ES-I3 (cell line): ENCODE results near the gene APC.

Experiments
- H3K36me3 ChIP-seq: 2 replicates; pipeline ENCODE4 v1.6.1; 2013; ENCODE audit warnings: mild to moderate bottlenecking, low read length, control low read depth, moderate library complexity; ENCODE audit not compliant: insufficient read depth
- H3K4me1 ChIP-seq: 2 replicates; pipeline ENCODE4 v1.6.1; 2013; ENCODE audit warnings: mild to moderate bottlenecking, control low read depth, low read length; ENCODE audit not compliant: insufficient read depth
- H3K9ac ChIP-seq: 2 replicates; pipeline ENCODE4 v1.6.1; 2013; ENCODE audit warnings: low read depth, mild to moderate bottlenecking, low read length, moderate library complexity
- H3K9me3 ChIP-seq: 2 replicates; pipeline ENCODE4 v1.6.1; 2013; ENCODE audit warnings: mild to moderate bottlenecking, low read length, moderate library complexity; ENCODE audit not compliant: control insufficient read depth, insufficient read depth

APC gene

DNA sequence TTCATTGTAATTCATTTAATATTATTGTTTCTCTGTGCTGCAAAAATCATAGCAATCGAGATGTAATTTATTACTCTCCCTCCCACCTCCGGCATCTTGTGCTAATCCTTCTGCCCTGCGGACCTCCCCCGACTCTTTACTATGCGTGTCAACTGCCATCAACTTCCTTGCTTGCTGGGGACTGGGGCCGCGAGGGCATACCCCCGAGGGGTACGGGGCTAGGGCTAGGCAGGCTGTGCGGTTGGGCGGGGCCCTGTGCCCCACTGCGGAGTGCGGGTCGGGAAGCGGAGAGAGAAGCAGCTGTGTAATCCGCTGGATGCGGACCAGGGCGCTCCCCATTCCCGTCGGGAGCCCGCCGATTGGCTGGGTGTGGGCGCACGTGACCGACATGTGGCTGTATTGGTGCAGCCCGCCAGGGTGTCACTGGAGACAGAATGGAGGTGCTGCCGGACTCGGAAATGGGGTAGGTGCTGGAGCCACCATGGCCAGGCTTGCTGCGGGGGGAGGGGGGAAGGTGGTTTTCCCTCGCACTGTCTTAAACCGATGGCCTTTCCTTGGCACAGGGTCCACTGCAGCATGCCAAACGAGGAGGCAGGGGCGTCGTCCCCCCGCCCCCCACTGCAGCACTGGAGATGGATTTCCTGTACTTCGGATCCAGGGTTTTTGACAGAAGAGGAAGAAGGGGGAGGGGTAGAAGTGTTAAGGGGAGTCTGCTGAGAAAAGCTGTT, at the start of gene APC:
TSS of gene APC (plus strand) at position 423 of the 728 bp plus-strand sequence. CDS start 17,006 bp downstream, outside the sequence.
- H3K4me1 ChIP-seq = no peaks in the 10 kb centered on the region
- peak within 1 kb of the TSS; percentile 67 for H3K9ac ChIP-seq
- no peaks in the 10 kb centered on the region for H3K36me3 ChIP-seq
- no peaks in the 10 kb centered on the region for H3K9me3 ChIP-seq

GRCh38 chr5:112689155-112689909, 48.4 kb upstream of the APC start:
- H3K4me1 ChIP-seq = no peaks in the 10 kb centered on the region
- H3K9me3 ChIP-seq = no peaks in the 10 kb centered on the region
- no peak overlapping the region for H3K9ac ChIP-seq
- H3K36me3 ChIP-seq = no peaks in the 10 kb centered on the region

DNA sequence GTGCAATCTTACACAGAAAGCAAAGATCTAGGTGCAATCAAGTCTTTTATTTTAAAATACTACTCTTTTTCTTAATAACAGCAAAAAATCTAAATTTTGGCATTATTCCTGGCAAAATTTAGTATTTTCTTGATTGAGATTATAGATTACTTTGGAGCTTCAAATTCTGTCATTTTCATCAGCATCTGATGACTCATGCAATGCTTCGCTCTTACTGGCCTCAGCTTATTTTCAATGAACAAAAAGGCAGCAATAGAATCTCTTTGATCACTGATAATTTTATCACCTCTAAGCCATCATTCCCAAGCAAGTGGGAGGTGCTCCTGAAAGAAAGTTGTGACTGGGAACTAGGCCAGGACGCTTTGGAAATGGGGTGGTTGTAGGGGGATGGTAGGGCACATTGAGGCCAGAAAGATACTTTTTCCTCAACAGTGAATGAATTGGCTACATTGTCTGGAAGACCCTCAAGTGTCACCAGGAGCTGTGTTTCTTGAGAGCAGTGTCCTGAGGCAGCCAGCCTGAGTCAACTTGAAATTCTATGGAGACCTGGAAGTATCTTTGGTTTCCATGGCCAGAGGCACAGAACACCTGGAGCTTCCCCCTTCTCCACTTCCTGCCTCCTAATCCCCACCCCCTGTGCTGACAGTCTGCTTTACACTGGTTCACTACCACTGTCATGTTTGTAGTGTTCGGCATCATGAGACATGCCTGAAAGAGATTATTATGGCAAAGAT, 46.9 kb upstream of the APC start:
- no peaks in the 10 kb centered on the region for H3K4me1 ChIP-seq
- H3K36me3 ChIP-seq = no peaks in the 10 kb centered on the region
- no peak overlapping the region for H3K9ac ChIP-seq
- H3K9me3 ChIP-seq = no peaks in the 10 kb centered on the region

DNA sequence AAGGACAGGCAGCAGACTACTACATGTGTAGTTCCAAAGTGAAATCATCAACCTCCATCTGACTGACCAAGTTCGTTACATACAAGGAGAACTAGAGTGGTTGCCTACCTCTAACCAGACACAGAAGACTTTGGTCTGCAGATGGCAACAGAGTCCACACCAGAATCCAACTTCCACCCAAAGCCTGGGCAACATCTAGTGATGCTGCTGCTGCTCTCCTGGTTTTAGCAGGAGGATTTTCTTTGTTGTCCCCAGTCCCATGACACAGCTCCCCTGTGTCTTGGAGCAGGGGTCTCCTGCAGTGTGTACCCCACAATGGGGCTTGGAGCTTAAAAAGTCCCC, 46.4 kb upstream of the APC start:
- Histone ChIP-seq H3K9ac (no peak overlapping the region), H3K4me1 (no peaks in the 10 kb centered on the region), H3K9me3 (no peaks in the 10 kb centered on the region), H3K36me3 (no peaks in the 10 kb centered on the region)

DNA sequence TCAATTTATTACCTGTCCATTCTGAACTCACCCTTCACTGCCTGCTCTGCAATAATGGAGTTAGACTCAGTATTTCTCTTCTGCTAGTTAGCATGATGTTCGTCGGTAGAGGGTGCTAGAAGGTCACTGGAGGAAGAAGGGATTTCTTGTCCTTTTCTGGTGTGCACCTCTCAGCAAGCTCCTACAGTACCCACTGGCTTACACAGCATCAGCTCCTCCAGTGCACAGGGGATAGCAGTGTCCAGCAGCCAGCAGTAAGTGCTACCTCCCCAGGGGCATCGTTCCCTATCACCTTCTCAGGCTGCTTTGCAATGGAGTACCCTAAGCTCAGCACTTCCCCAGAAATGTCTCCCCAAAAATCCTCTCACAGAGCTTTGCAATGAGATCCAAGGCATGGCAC, 45.9 kb upstream of the APC start:
- H3K4me1 ChIP-seq = no peaks in the 10 kb centered on the region
- no peaks in the 10 kb centered on the region for H3K9me3 ChIP-seq
- H3K36me3 ChIP-seq = no peaks in the 10 kb centered on the region
- H3K9ac ChIP-seq = no peak overlapping the region

DNA sequence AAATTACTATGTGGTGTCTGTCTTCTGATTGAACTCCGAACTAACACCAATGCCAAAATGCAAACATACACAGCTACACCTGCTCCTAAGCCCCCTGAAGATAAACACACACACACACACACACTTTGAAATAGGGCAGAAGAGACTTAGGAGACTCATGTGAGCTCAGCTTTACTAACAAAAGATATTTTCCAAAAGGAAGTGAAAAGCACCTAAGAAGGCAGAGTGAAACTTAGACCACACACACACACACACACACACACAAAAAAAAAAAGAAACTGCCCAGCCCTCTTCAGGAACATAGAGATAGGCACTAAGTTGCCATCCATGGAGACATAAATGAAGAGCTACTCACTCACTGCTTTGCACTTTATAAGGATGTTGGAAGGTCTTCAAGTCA, 45.2 kb upstream of the APC start:
- Histone ChIP-seq H3K36me3 (no peaks in the 10 kb centered on the region), H3K4me1 (no peaks in the 10 kb centered on the region), H3K9ac (no peak overlapping the region), H3K9me3 (no peaks in the 10 kb centered on the region)

DNA sequence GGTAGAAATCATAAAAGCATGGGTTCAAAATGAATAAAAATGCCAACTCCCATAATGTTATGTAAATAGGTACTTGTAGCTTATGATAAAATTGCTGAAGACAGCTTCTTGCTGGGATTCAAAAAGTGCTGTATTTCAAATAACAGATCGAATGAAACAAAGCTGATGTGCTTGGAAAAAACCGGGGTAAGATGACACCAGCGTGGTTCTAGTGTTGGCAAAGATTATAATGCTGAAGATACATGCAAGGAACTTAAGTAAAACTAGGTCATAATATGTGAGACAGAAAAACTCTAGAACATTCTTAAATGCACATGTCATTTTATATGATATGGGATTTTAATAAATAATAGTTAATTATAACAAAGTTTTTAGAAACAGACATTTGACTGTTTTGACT, 44.4 kb upstream of the APC start:
- Histone ChIP-seq H3K36me3 (no peaks in the 10 kb centered on the region), H3K9me3 (no peaks in the 10 kb centered on the region), H3K4me1 (no peaks in the 10 kb centered on the region), H3K9ac (no peak overlapping the region)

DNA sequence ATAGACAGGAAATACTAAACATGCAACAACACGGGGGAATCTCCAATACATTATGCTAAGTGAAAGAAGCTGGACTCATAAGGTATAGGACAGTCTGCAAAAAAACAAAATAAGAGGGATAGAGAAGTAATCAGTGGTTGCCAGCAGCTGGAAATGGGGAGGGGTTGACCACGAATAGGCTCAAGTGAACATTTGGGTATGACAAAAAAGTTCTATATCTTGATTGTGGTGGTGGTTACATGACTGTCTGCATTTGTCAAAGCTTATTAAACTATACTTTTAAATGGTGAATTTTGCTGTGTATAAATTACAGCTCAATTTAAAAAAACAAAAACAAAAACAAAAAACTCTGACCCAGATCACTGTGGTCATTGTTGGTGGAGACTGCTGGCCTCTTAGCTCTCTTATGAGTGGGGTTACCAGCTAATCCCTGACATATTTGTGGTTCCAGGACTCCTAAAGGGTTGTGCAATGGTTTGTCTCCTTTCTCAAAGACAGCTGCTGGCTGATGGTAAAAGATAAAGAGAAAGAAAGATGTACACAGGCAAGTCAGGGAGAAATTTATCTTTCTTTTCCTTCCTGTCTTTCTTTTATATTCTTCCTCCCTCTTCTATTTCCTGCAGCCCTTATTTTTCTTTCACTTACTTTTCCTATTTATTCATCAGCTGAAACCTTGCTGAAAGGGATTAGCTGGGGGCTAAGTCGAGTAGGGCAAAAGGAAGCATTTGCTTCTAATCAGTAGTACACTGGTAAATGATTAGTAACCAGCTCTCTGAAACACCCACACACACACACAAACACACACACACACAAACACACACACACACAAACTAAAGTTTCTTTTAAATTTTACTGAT, 42.6 kb upstream of the APC start:
- H3K36me3 ChIP-seq = no peaks in the 10 kb centered on the region
- H3K9ac ChIP-seq = no peak overlapping the region
- no peaks in the 10 kb centered on the region for H3K4me1 ChIP-seq
- H3K9me3 ChIP-seq = no peaks in the 10 kb centered on the region

DNA sequence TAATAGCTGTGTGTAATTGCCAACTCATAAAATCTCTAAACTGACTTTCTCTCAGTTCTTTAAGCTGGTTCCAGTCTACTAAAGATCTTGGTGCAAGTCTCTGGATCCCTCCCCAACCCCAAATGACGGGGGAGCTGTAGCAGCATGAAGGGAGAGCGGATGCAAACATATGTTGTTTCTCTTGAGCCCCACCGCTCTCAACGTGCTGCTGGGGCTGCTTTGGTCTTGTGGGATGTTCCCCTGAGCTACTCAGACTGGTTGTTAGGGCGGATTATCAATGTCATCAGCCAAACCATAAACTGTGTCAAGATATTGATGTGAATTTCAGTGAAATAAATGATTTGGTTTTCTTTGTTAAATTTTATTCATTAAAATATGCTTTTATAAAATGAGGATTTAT, 40.9 kb upstream of the APC start:
- Histone ChIP-seq H3K9me3 (no peaks in the 10 kb centered on the region), H3K9ac (no peak overlapping the region), H3K4me1 (no peaks in the 10 kb centered on the region), H3K36me3 (no peaks in the 10 kb centered on the region)

GRCh38 chr5:112697322-112697721, 40.4 kb upstream of the APC start:
- Histone ChIP-seq H3K9me3 (no peaks in the 10 kb centered on the region), H3K36me3 (no peaks in the 10 kb centered on the region), H3K9ac (no peak overlapping the region), H3K4me1 (no peaks in the 10 kb centered on the region)

GRCh38 chr5:112697833-112698232, 39.9 kb upstream of the APC start:
- Histone ChIP-seq H3K4me1 (no peaks in the 10 kb centered on the region), H3K9me3 (no peaks in the 10 kb centered on the region), H3K36me3 (no peaks in the 10 kb centered on the region)

GRCh38 chr5:112703866-112704820, 33.5 kb upstream of the APC start:
- Histone ChIP-seq H3K4me1 (no peaks in the 10 kb centered on the region), H3K9me3 (no peaks in the 10 kb centered on the region), H3K9ac (no peak overlapping the region), H3K36me3 (no peaks in the 10 kb centered on the region)

More at GRCh38 chr5:112697833-112698232, 39.9 kb upstream of the APC start:
- no peak overlapping the region for H3K9ac ChIP-seq

DNA sequence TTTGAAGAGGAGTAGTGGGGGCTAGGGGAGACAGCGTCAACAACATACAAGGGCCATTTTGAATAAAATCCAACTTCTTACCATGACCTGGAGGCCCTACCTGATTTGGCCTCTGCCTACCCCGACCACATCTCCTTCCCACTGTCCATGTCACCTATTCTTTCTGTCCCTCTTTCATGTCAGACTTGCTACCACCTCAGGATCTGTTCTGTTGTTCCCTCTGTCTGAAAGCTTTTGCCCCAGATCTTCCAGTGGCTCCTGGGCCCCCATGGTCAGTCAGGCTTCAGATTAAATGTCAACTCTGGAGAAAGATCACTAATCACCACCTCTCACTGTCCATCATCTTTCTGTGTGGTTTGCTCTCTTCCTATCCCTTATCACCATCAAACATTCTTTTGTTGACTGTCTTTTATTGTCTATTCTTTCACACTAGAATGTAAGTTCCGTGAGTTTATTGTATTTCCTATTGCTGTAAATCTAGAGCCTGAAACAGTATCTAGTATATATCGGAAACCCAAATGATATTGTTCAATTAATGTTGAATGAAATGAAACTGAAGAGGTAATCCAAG, 31.2 kb upstream of the APC start:
- no peaks in the 10 kb centered on the region for H3K36me3 ChIP-seq
- H3K9ac ChIP-seq = no peak overlapping the region
- H3K4me1 ChIP-seq = no peaks in the 10 kb centered on the region
- no peaks in the 10 kb centered on the region for H3K9me3 ChIP-seq
